Endothelial cell of umbilical vein (primary cell): Measurements from ENCODE around the gene SPTLC3.

Experiments
- POLR2AphosphoS5 ChIP-seq: IDR thresholded peaks from 2 replicates; pipeline ENCODE4 v1.6.1; 2012; ENCODE audit warnings: low read depth, mild to moderate bottlenecking, control low read depth, low read length, moderate library complexity; ENCODE audit not compliant: insufficient read depth
- TF ChIP-seq, protein P1 (sequence below), 2 donors: IDR thresholded peaks; 1 replicate in 1 of 2; 2 replicates in 1 of 2; pipeline ENCODE4 v1.5.1; 2011; ENCODE audit warnings: low read length in 2 of 2, mild to moderate bottlenecking in 2 of 2, moderate library complexity in 2 of 2, control low read depth in 1 of 2, inconsistent platforms in 1 of 2, low read depth in 1 of 2; ENCODE audit not compliant: insufficient read depth in 1 of 2; ENCODE audit errors: extremely low read depth in 1 of 2

DNA sequence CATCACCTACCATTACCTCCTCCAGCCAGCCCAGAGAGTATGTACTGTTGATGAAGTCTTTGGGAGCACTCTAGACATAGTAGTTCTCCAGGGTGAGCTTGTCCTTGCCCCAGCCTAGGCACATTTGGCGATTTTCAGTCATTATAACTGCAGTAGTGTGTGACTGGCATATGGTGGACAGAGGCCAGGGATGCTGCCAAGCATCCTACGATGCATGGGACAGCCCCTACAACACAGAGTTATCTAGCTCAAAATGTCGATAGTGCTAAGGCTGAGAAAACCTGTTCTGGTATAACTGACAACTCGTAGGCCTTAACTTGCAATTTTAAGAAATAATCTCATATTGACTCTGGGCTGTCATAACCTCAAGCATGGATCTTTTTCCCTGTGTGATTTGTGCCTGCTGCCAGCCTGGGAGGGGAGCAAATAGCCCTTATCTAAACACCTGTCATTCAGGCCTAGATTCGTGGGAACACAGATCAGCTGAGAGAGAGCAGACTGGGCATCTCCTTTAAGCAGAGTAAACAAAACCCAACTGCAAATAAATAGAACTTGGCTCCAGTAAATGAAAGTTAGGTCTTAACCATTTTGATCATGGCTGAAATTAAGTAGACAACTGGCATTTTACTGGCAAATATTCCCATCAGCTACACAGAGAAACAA lies 102.6 kb downstream of the SPTLC3 start:
- TF ChIP-seq POLR2AphosphoS5 = no peak
- TF ChIP-seq, protein P1, sequence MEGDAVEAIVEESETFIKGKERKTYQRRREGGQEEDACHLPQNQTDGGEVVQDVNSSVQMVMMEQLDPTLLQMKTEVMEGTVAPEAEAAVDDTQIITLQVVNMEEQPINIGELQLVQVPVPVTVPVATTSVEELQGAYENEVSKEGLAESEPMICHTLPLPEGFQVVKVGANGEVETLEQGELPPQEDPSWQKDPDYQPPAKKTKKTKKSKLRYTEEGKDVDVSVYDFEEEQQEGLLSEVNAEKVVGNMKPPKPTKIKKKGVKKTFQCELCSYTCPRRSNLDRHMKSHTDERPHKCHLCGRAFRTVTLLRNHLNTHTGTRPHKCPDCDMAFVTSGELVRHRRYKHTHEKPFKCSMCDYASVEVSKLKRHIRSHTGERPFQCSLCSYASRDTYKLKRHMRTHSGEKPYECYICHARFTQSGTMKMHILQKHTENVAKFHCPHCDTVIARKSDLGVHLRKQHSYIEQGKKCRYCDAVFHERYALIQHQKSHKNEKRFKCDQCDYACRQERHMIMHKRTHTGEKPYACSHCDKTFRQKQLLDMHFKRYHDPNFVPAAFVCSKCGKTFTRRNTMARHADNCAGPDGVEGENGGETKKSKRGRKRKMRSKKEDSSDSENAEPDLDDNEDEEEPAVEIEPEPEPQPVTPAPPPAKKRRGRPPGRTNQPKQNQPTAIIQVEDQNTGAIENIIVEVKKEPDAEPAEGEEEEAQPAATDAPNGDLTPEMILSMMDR (IDR thresholded peaks at IDR 0.05; ENCODE audit: extremely low read depth in 1 of 2, insufficient read depth in 1 of 2, low read depth in 1 of 2, low read length in 2 of 2) = no peak
